Femur (tissue), 1 donor: ENCODE measurements around the gene KCNN4.
"Not testable (repeated sequence)": the region's sequence is repeated elsewhere in the genome, so short reads cannot be mapped to it uniquely, and the experiment has no call there.

Source experiments
- DNase-seq: peaks from one replicate; pipeline ENCODE4 v3.0.0-alpha.2; 2017

The KCNN4 gene

DNA sequence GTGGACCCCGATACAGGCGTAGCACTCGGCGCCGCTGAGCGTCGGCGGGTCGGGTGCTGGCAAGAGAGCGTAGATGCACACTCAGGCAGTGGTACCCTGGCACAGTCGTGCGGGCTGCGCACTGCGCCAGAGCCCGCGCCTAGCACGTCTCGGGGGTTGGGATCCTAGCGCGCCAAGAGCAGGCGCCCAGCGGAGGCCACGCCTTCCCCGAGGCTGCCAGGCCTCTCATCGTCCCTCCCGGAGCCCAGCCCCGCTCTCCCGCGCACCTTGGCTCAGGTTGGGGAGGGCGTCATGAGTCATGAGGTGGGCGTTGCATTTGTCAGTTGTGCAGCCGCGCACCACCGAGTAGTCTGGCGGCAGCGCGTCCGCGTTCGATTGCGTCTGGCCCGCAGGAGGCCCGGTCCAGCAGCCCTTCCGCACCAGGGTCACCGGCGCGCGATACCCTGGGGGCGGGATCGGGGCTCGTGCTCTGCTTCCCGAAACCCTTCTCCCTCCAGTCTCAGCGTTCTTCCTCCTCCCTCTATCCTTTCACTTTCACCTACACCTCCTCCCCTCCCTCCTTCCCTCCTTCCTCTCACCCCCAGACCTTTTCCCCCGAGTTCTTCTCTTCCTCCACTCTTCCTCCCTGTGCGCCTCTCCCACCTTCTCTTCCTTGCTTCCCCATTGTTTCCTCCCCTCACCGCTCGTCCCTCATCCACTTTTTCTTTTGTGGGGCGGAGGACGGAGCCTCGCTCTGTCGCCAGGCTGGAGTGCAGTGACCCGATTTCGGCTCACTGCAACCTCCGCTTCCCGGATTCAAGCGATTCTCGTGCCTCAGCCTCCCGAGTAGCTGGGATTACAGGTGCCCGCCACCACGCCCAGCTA is 18.0 kb upstream of the KCNN4 start:
- no peak for DNase-seq

- DNase-seq: no peak
Observed at GRCh38 chr19:43798026-43798545, 17.3 kb upstream of the KCNN4 start.

GRCh38 chr19:43797556-43797955 is 16.8 kb upstream of the KCNN4 start:
- no peak for DNase-seq

- DNase-seq: no peak
Observed at GRCh38 chr19:43797118-43797517, 16.3 kb upstream of the KCNN4 start.

DNA sequence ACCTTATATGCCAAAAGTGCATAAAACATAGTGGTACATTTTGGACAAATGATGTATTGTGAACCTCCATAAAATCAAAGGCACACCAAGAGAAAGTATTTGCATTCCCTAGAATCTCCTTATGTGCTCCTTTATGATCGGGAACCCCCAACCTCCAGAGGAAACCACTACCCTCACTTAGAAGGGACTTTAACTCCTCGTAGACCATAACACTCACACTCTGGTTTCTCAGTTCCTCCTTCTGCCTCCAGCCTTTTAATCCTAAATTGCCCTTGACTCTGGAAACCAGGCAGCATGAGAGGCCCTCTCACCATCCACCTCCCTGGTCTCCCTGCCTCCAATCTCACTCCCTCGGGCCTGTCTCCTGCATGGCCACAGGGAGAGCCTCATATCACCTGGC is 9.8 kb upstream of the KCNN4 start:
- no peak for DNase-seq

- DNase-seq: no peak
Observed at GRCh38 chr19:43789029-43789428, 8.3 kb upstream of the KCNN4 start.

- DNase-seq: no peak
Observed at GRCh38 chr19:43786665-43787064, 5.9 kb upstream of the KCNN4 start.

- DNase-seq: peak; percentile 57
Observed at GRCh38 chr19:43784981-43785808, 4.4 kb upstream of the KCNN4 start.

DNA sequence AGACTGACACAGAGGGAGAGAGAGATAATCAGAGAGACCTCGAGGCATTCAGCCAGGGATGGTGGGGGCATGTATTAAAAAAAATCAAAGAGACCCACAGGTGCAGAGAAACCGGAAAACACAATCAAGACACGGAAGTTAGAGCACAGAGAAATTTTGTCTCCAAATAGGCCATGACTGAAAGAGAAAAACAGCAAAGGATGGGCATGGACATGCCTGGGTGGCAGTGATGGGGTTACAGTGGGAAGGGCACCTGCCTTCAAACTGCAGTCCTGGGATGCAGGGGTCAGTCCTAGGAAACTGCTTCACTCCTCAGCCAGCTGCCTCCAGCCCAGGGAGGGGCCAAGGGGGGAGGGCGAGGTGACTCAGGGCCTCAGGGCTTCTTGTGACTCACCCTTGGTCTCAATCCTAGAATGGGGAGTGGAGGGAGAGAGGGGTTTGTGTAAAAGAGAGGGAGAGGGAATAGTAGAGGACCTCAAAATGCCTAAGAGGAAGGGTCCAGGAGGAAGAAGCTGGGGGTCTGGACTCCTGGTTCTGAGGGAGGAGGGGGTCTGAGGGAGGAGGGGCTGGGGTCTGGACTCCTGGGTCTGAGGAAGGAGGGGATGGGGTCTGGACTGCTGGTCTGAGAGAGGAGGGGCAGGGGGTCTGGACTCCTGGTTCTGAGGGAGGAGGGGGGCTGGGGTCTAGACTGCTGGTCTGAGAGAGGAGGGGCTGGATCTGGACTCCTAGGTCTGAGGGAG is 3.6 kb upstream of the KCNN4 start:
- no peak for DNase-seq

GRCh38 chr19:43783636-43784035 is 2.9 kb upstream of the KCNN4 start:
- DNase-seq: no peak

DNA sequence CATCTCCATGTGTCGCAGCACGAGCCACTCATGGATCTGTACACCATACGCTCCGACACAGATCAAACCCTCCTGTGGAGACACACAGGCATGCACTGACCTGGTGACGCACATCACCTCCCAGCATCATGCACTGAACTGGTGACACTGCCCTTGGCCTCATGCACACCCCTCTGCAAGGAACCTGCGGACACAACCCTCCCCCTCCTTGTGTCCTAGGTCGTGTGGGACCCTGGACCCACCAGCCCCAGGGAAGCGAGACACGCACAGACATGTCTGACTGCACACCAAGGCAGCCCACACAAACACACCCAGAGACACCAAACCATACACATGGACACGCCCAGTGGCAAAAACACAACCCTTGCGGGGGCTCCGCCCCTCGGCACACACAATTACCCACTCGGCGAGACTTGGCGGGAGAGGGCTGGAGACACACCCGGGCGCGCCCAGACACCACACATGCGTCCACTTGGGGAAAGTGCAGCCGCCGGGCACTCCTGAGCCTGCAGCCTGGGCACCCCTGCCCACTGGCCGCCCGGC is 2.0 kb upstream of the KCNN4 start:
- DNase-seq: no peak

- no peak for DNase-seq
Observed at GRCh38 chr19:43782311-43782660, 1.5 kb upstream of the KCNN4 start.

- DNase-seq: no peak
Observed at GRCh38 chr19:43781630-43782310, 997 bp upstream of the KCNN4 start.

GRCh38 chr19:43779820-43780219 is 953 bp downstream of the KCNN4 start:
- DNase-seq: no peak

DNA sequence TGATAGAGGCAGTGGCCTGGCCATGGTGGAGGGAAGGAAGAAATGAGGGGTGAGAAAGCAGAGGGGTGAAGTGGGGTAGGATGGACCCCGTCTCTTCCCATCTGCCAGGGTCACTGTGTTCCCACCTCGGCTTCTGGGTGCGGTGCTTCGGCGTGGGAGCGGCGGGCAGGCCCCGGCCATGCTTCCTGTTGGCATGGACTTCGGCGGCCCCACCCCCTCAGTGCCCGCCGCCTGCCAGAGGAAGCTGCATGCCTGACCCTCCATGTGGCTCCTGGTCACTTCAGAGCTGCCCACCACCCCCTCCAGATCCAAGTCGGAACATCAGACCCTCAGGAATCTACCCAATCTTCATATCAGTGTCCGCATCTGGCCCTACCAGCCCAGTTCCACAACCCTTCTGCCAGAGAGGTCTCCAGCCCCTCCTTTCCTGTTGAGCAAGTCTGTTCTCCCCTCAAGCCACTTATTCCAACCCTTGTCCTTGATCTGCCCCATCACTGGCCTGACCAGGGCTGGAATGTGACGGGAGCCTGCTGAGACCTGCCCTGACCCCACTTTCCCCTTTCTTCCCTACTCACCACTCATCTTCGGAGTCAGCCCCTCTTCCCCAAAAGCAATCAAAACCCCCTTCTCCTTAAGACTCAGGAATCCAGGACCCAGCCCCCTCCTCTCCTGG is 1.5 kb downstream of the KCNN4 start:
- no peak for DNase-seq

GRCh38 chr19:43778651-43779050 is 2.1 kb downstream of the KCNN4 start:
- no peak for DNase-seq

DNA sequence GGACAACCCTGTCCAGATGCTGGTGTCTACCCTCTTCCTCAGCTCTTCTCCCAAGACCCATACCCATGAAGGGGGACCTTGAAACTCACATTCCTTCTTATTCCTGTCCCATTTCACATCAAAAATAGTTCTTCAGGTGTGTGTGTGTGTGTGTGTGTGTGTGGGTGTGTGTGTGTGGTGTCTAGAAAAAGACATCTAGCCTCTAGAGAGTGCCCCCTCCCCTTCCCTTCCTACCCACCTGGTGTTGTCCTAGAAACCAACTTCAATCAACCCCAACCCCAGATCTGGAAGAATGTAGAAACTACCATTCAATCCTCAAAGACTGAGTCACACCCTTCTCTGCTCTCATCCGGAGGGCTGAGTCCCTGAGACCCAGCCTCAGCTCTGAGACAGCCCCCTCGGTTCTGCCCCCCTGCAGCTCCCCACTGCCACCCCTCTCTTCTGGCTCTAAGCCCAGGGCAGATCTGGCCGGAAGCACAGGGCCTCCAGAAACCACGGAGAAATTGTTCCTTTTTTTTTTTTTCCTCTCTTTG is 3.5 kb downstream of the KCNN4 start:
- DNase-seq: no peak

DNA sequence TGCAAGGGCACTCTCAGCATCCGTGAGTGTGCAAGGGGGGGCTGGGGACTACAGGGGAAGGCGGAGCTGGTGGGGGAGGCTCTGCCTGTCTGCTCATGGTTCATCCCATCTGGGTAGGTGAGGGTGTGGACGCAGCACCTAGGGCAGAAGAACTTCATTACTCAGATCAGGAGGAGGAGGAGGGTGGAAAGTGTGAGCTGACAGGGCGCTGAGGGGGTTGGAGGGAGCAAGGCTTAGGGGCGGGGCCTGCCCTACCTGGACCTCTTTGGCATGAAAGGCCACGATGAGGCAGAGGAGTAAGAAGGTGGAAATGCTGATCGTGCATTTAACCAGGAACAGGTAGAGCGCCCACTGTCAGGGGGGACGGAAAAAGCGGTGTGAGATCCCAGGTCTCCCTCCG is 4.5 kb downstream of the KCNN4 start:
- no peak for DNase-seq

DNA sequence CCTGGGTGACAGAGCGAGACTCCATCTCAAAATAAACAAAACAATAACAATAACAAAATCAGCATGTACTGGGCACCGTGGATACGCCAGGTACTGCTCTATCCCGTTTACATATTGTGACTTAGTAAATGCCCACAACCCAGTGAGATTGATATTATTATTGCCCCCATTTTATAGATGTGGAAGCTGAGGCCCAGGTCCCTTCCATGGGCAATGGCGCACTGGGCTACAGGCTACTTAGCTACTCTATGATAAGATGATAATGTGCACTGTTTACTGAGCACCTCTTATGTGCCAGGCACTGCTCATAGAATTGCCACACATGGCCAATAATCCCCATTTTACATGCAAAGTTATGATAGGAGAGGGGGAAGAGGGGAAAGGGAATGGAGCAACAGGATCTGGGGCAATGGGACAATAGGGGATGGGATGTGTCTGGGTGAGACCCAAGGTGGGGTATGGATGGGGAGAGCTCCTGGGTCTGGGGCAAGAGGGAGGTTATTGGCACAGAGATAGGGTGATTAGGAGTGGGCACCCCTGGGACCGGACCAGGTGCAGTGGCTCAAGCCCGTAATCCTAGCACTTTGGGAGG is 5.4 kb downstream of the KCNN4 start:
- no peak for DNase-seq

GRCh38 chr19:43774940-43775258 is 5.9 kb downstream of the KCNN4 start:
- not testable (repeated sequence) for DNase-seq
